SH-SY5Y (cell line): Measurements from ENCODE around the gene ZFR2.

ENCODE experiments used
- GATA2 ChIP-seq: IDR thresholded peaks from 2 replicates; pipeline ENCODE4 v1.6.1; 2011; ENCODE audit warnings: mild to moderate bottlenecking, low read depth, low read length
- GATA3 ChIP-seq: IDR thresholded peaks from 2 replicates; pipeline ENCODE4 v1.6.1; 2011; ENCODE audit warnings: low read depth, mild to moderate bottlenecking, low read length, moderate library complexity

GRCh38 chr19:3807131-3807480, 61.7 kb downstream of the ZFR2 start:
- TF ChIP-seq GATA3 (no peak), GATA2 (no peak)
